ENCODE data around the gene KRT74. TPM values are rescaled to one million over a fixed set of nuclear protein-coding genes. Genes with fewer than 3 reads are reported as not detected.

KRT74 gene
- total and polyA plus RNA-seq, 2 of the 8 experiments (the other 6 are each of a cell fraction or from before 2014, with no cell fraction given), result not detected

DNA sequence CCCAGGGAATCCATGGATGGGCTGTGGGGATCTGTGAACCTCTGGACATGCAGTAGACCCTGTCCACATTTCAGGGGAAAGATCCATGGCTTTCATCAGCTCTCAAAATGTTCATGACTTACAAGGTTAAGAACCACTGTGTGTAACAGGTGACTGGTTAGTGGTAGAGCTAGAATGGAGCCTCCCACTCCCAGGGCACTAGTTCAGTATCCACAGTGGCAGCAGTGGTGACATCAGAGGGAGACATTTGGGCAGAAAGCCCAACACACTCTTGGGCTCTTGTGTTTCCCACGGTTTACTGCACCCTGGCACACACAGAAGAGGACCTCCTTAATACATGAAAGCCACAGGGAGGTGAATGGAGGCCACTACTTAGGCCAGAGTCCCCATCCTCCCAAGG, 9.1 kb downstream of the KRT74 start:
- Histone ChIP-seq H4K91ac (replicated peaks; ENCODE audit: insufficient read length, low read length) (no peak overlapping the region), H2BK12ac (ENCODE audit: low read depth, low read length) (no peak overlapping the region), H3K4ac (replicated peaks; ENCODE audit: insufficient read length, low read depth, low read length) (no peak overlapping the region), H2AFZ (ENCODE audit: low read length) (no peak overlapping the region), H3K36me3 (ENCODE audit: control insufficient read depth in 2 of 4, insufficient read depth in 4 of 4, low read length in 3 of 4) (no peaks in the 10 kb centered on the region), H3K4me1 (replicated peaks in 1 of 4; ENCODE audit: control insufficient read depth in 3 of 4, insufficient read depth in 4 of 4, low read length in 3 of 4) (no peaks in the 10 kb centered on the region), H3K23ac (ENCODE audit: insufficient read length) (no peak overlapping the region), H2BK20ac (ENCODE audit: low read length) (no peak overlapping the region), H2AK5ac (ENCODE audit: low read depth, low read length) (no peak overlapping the region), H2BK15ac (ENCODE audit: low read length) (no peak overlapping the region), H3K4me2 (ENCODE audit: insufficient read depth in 1 of 2, low read depth in 2 of 2, low read length in 2 of 2) (no peak overlapping the region), H2BK120ac (replicated peaks; ENCODE audit: low read depth, low read length) (no peak overlapping the region), H3K23me2 (ENCODE audit: low read depth, low read length) (no peaks in the 10 kb centered on the region), H3K79me1 (ENCODE audit: low read depth, low read length) (no peaks in the 10 kb centered on the region), H3K27ac (ENCODE audit: low read depth, low read length) (no peak overlapping the region), H3K4me3 (ENCODE audit: extremely low read depth in 1 of 4, insufficient read depth in 2 of 4, low read depth in 3 of 4, low read length in 4 of 4) (no peak overlapping the region), H3K9ac (replicated peaks in 1 of 4; ENCODE audit: extremely low read depth in 1 of 4, low read depth in 3 of 4, low read length in 3 of 4) (no peak overlapping the region), H3K27me3 (replicated peaks in 1 of 4; ENCODE audit: control insufficient read depth in 3 of 4, extremely low read depth in 1 of 4, insufficient read depth in 3 of 4, low read length in 3 of 4) (no peaks in the 10 kb centered on the region; a peak in 1 of 7 replicates), H4K8ac (ENCODE audit: extremely low read depth, insufficient read depth, low read length) (no peak overlapping the region), H3K18ac (ENCODE audit: extremely low read depth, low read length) (no peak overlapping the region), H3K9me3 (ENCODE audit: insufficient read depth in 2 of 2, low read depth in 1 of 2, low read length in 1 of 2) (no peaks in the 10 kb centered on the region), H3K14ac (ENCODE audit: insufficient read length) (no peak overlapping the region), H3K79me2 (ENCODE audit: control insufficient read depth in 1 of 2, insufficient read depth in 2 of 2, low read length in 2 of 2) (no peaks in the 10 kb centered on the region), H4K20me1 (replicated peaks in 1 of 2; ENCODE audit: control insufficient read depth in 1 of 2, insufficient read depth in 2 of 2, low read length in 2 of 2) (no peaks in the 10 kb centered on the region), H4K5ac (ENCODE audit: insufficient read length, low read depth, low read length) (no peak overlapping the region), H3K56ac (replicated peaks; ENCODE audit: insufficient read length, low read depth, low read length) (no peak overlapping the region), H2BK5ac (ENCODE audit: low read depth, low read length) (no peak overlapping the region)
- CTCF ChIA-PET (ENCODE audit: partially characterized antibody), result interaction anchor here (0.9 to 2.7 kb wide), 8 partner anchors 18 to 408 kb away, joined by 3 to 10 read pairs (median 4); no protein-coding TSS in a partner anchor
- POLR2A ChIA-PET (ENCODE audit: partially characterized antibody), result no interaction called here
- DNase-seq (ENCODE audit: low read depth in 1 of 2, low spot score in 2 of 2), result no peak
- WGBS, 2 experiments (ENCODE audit: extremely low coverage in 1 of 2, insufficient coverage in 1 of 2, insufficient read length in 1 of 2, insufficient replicate concordance in 2 of 2, low coverage in 1 of 2, low lambda C conversion rate in 2 of 2, missing lambda C conversion rate in 1 of 2), result 90% methylated on average over 1 of the region's 1 CpG; no CpG with 5 or more reads in 1 of the 2 experiments
- no peak for FAIRE-seq
- TF ChIP-seq, protein P1, sequence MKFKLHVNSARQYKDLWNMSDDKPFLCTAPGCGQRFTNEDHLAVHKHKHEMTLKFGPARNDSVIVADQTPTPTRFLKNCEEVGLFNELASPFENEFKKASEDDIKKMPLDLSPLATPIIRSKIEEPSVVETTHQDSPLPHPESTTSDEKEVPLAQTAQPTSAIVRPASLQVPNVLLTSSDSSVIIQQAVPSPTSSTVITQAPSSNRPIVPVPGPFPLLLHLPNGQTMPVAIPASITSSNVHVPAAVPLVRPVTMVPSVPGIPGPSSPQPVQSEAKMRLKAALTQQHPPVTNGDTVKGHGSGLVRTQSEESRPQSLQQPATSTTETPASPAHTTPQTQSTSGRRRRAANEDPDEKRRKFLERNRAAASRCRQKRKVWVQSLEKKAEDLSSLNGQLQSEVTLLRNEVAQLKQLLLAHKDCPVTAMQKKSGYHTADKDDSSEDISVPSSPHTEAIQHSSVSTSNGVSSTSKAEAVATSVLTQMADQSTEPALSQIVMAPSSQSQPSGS (IDR thresholded peaks at IDR 0.05; ENCODE audit: low read length), result no peak
- no peak for TF ChIP-seq HDAC6 (IDR thresholded peaks at IDR 0.05; ENCODE audit: low read depth, low read length)
- TF ChIP-seq ASH2L (IDR thresholded peaks at IDR 0.05; ENCODE audit: low read length), result no peak
- no peak for TF ChIP-seq SIRT6 (IDR thresholded peaks at IDR 0.05; ENCODE audit: low read length)
- no peak for TF ChIP-seq CTBP2 (IDR thresholded peaks at IDR 0.05; ENCODE audit: borderline replicate concordance, insufficient read depth, insufficient read length, low read length)
- TF ChIP-seq SAP30 (IDR thresholded peaks at IDR 0.05; ENCODE audit: insufficient read depth, insufficient replicate concordance, low read length), result no peak
- TF ChIP-seq TBP (IDR thresholded peaks at IDR 0.05; ENCODE audit: low read depth, low read length), result no peak
- no peak for TF ChIP-seq SUZ12 (IDR thresholded peaks at IDR 0.05; ENCODE audit: low read length)
- TF ChIP-seq EGR1 (IDR thresholded peaks at IDR 0.05; ENCODE audit: borderline replicate concordance, low read depth, low read length), result no peak
- TF ChIP-seq FOSL1 (IDR thresholded peaks at IDR 0.05; ENCODE audit: insufficient read depth, low read depth, low read length), result no peak
- TF ChIP-seq YY1 (IDR thresholded peaks at IDR 0.05; ENCODE audit: low read depth, low read length), result no peak
- no peak for TF ChIP-seq RAD21 (IDR thresholded peaks at IDR 0.05 in 1 of 2, conservative IDR thresholded peaks at IDR 0.05 in 1 of 2; ENCODE audit: low read depth in 2 of 2, low read length in 2 of 2)
- no peak for TF ChIP-seq KDM4A (IDR thresholded peaks at IDR 0.05; ENCODE audit: low read depth, low read length, severe bottlenecking)
